ENCODE measurements around the gene ANGEL1.

Gene ANGEL1

GRCh38 chr14:76808011-76808410 lies 4.7 kb downstream of the ANGEL1 start:
- no peak for TF ChIP-seq CTCF (IDR thresholded peaks at IDR 0.05; ENCODE audit: low read length, missing control alignments)
- no peak overlapping the region for H3K4me3 ChIP-seq (replicated peaks; ENCODE audit: low read depth, low read length)
- DNase-seq (ENCODE audit: low read depth) = no peak

- DNase-seq (ENCODE audit: low read depth) = no peak
- TF ChIP-seq CTCF (IDR thresholded peaks at IDR 0.05; ENCODE audit: low read length, missing control alignments) = no peak
- H3K4me3 ChIP-seq (replicated peaks; ENCODE audit: low read depth, low read length) = no peak overlapping the region
Observed at GRCh38 chr14:76806446-76806845, 6.2 kb downstream of the ANGEL1 start.

GRCh38 chr14:76793956-76794355 lies 18.7 kb downstream of the ANGEL1 start:
- DNase-seq (ENCODE audit: low read depth) = no peak
- no peak for TF ChIP-seq CTCF (IDR thresholded peaks at IDR 0.05; ENCODE audit: low read length, missing control alignments)
- no peak overlapping the region for H3K4me3 ChIP-seq (replicated peaks; ENCODE audit: low read depth, low read length)

GRCh38 chr14:76793324-76793723 lies 19.4 kb downstream of the ANGEL1 start:
- DNase-seq (ENCODE audit: low read depth) = no peak
- no peak overlapping the region for H3K4me3 ChIP-seq (replicated peaks; ENCODE audit: low read depth, low read length)
- no peak for TF ChIP-seq CTCF (IDR thresholded peaks at IDR 0.05; ENCODE audit: low read length, missing control alignments)

GRCh38 chr14:76792422-76792821 lies 20.3 kb downstream of the ANGEL1 start:
- no peak for DNase-seq (ENCODE audit: low read depth)
- no peak overlapping the region for H3K4me3 ChIP-seq (replicated peaks; ENCODE audit: low read depth, low read length)
- TF ChIP-seq CTCF (IDR thresholded peaks at IDR 0.05; ENCODE audit: low read length, missing control alignments) = no peak

- no peak overlapping the region for H3K4me3 ChIP-seq (replicated peaks; ENCODE audit: low read depth, low read length)
- TF ChIP-seq CTCF (IDR thresholded peaks at IDR 0.05; ENCODE audit: low read length, missing control alignments) = no peak
- DNase-seq (ENCODE audit: low read depth) = no peak
Observed at GRCh38 chr14:76786601-76787000, 26.1 kb downstream of the ANGEL1 start.

GRCh38 chr14:76784881-76785280 lies 27.8 kb downstream of the ANGEL1 start:
- peak; percentile 99 for TF ChIP-seq CTCF (IDR thresholded peaks at IDR 0.05; ENCODE audit: low read length, missing control alignments)
- peak; percentile 86 for DNase-seq (ENCODE audit: low read depth)
- H3K4me3 ChIP-seq (replicated peaks; ENCODE audit: low read depth, low read length) = no peak overlapping the region
